Measurements from ENCODE around the gene SMPX. TPM values are rescaled to one million over a fixed set of nuclear protein-coding genes. Genes with fewer than 3 reads are reported as not detected.

The SMPX gene
- total RNA-seq, 8 experiments from 2014 or later: 1.1 TPM; not detected in 7

DNA sequence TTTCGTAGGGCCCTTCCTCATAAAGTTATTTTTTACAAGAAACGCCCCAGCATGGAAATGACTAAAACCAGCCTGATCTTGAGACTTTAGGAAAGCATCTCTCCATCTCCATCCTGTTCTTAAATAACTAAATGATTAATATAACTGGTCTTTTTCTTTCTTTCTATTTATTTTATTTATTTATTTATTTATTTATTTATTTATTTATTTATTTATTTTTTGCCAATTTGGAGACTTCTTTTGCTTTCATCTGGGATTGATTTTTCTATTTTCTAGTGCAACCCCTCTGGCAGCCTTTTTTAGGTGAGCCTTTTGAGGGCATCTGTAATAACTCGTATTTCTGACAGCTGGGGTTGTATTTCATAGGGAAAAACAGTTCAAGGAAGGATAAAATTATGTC lies 98.6 kb downstream of the SMPX start:
- H3K4me3 ChIP-seq: no peak overlapping the region
- no peak for ATAC-seq (replicated peaks in 6 of 8)
- H3K4me1 ChIP-seq (replicated peaks in 1 of 2): no peaks in the 10 kb centered on the region
- in situ Hi-C loops (cut with MboI; ENCODE audit: low pct_unique_long_range_greater_than_20kb in 2 of 9, low sequenced_read_pairs in 9 of 9, unreplicated experiment in 9 of 9): no loop called here
- WGBS, 10 experiments: 33 to 100% (median 90%) methylated on average over 1 to 3 of the region's 3 CpGs; no CpG with 5 or more reads in 3 of the 10 experiments
- no peak overlapping the region for H3K27ac ChIP-seq

DNA sequence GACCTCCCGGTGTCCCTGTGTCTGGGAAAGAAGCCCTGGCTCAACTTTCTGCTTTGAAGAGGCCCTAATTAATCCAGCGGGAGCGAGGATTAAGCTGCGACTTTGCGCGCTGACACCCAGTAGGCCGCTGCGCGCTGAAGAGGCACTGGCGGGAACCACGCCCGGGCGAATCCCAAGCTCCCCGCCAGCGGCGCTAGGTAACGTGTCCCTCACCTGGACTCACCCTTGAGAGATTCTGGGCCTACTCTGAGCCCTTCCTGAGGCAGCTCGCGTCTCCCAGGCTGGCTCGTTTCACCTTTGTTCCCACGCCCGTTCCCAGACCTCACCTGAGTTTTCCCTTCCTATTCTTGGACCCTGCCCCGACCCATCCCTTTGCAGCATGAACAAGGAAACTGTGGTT lies 99.2 kb downstream of the SMPX start:
- WGBS, 10 experiments: 60% methylated on average over 2 of the region's 23 CpGs; no CpG with 5 or more reads in 9 of the 10 experiments
- no peak overlapping the region for H3K27ac ChIP-seq
- H3K4me1 ChIP-seq (replicated peaks in 1 of 2): no peaks in the 10 kb centered on the region
- in situ Hi-C loops (cut with MboI; ENCODE audit: low pct_unique_long_range_greater_than_20kb in 2 of 9, low sequenced_read_pairs in 9 of 9, unreplicated experiment in 9 of 9): no loop called here
- ATAC-seq (replicated peaks in 6 of 8): peak in 1 of 8 experiments; percentile 30
- H3K4me3 ChIP-seq: no peak overlapping the region

DNA sequence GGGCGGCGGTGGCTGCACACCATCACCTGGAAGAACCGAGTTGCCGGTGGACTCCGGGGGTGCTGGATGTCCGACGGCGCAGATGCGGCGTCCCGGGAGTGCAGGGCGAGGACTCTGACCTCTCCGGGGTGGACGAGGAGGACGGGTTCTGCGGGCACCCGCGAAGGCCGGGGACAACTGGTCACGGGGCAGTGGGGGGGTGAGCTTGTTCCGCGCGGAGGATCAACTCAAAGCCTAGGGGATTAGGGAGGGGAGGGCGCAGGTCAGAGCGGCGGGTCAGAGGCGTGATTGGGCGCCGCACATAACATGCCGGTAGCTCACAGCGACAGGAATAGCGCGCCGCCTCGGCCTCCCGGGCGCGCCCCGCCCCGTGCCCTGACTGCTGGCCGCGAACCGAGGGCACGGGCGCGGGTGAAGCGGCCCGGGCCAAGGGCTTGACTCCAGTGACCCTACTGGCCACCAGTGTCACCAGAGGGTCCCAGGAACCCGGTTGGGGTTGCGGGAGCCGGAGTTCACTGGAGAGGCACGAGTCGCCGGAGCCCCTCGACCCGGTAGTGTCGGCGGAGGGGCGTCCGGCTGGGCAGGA lies 99.7 kb downstream of the SMPX start, which contains the start of gene KLHL34:
TSS of gene KLHL34 (minus strand) at position 179 of the 586 bp plus-strand sequence. CDS start 542 bp downstream, outside the sequence.
- no peak within 1 kb of the TSS for H3K27ac ChIP-seq
- ATAC-seq (replicated peaks in 6 of 8): peak in 1 of 8 experiments; percentile 71
- in situ Hi-C loops (cut with MboI; ENCODE audit: low pct_unique_long_range_greater_than_20kb in 2 of 9, low sequenced_read_pairs in 9 of 9, unreplicated experiment in 9 of 9): no loop called here
- 90% methylated on average over 4 of the region's 60 CpGs; no CpG with 5 or more reads in 9 of the 10 experiments for WGBS, 10 experiments
- no peak within 1 kb of the TSS for H3K4me3 ChIP-seq
- no peaks in the 10 kb centered on the region for H3K4me1 ChIP-seq (replicated peaks in 1 of 2)

DNA sequence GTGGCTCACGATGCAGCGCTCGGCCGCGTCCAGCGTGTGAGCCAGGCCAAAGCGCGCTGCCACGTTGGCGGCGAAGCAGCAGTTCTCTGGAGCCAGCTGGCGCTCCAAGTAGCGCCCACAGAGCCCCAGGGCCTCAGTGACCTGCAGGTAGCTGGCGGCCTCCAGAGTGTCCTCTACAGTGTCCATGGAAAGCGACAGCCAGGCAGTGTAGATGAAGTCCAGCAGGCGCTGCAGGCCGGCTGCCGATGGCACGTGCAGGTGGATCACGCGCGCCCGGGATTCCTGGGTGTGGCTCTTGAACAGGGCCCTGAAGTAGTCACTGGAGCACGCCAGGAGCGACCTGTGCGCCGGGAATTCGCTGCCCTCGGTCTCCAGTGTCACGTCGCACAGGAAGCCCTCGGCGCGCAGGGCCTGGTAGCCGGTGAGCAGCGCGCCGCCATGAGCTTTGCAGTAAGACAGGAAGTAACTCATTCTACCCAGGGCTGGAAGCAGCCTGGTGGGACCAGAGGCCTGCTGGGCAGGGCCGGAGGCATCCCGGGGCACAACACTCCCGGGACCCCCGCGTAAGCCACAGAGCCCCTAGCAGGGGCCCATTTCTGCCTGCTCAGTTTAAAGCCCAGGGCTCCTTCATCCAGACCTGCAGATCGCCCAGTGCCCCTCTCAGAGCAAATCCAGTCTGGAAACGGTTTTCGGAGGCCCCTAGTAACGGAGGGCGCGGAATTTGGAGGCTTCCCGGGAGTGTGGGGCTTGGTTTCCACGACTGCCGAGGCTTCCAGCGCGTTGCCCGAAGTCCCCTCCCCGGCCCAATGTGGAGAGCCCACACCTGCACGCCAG lies 100.4 kb downstream of the SMPX start:
- no CpG with 5 or more reads among the region's 57 CpGs for WGBS, 10 experiments

DNA sequence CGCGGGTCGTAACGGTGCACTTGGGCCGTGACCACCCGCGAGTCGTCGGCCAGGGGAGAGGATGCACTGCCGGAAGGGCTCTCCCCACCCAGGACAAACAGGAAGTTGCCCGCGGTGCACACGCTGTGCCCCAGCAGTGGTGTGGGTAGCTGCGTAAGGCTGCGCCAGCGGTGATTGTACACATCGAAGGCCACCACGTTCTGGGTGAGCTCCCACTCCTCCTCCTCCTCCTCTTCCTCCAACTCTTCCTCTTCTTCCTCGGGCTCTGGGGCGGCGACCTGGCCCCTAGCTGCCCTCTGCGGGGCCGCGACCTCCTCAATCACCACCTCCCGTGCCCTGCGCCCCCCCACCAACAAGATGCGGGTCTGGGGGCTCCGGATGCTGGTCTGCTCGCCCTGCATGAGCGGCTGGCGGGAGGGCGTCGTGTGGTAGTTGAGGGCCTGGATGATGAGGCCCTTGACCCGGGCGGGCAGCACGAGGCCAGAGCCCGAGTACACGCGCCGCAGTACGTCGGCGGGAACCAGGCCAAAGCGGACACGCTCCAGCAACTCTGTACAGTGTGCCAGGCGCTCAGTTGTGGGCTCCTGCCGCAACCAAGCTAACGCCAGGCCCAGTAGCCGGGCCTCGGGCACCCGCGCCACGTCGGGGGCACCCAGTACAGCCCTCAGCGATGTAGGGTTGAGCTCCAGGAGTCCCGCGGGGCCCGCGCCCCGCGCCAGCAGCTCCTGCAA lies 101.2 kb downstream of the SMPX start:
- no peak for ATAC-seq (replicated peaks in 6 of 8)
- in situ Hi-C loops (cut with MboI; ENCODE audit: low pct_unique_long_range_greater_than_20kb in 2 of 9, low sequenced_read_pairs in 9 of 9, unreplicated experiment in 9 of 9): no loop called here
- WGBS, 10 experiments: 87% methylated on average over 20 of the region's 61 CpGs; no CpG with 5 or more reads in 9 of the 10 experiments
- Histone ChIP-seq H3K4me1 (replicated peaks in 1 of 2) (no peaks in the 10 kb centered on the region), H3K27ac (no peak overlapping the region), H3K4me3 (no peak overlapping the region)

More for the DNA sequence above, 100.4 kb downstream of the SMPX start:
- H3K4me3 ChIP-seq: no peak overlapping the region
- in situ Hi-C loops (cut with MboI; ENCODE audit: low pct_unique_long_range_greater_than_20kb in 2 of 9, low sequenced_read_pairs in 9 of 9, unreplicated experiment in 9 of 9): no loop called here
- ATAC-seq (replicated peaks in 6 of 8): no peak
- H3K4me1 ChIP-seq (replicated peaks in 1 of 2): no peaks in the 10 kb centered on the region
- H3K27ac ChIP-seq: no peak overlapping the region

Other genes with a start within 250 kb of the SMPX start
- gene KLHL34, start 99.8 kb downstream of the SMPX start, total RNA-seq: under 1 TPM in 7 of 8 experiments, not detected in 1; 0.17 to 0.57 (median 0.25) TPM
- gene MBTPS2, start 81.5 kb upstream of the SMPX start, total RNA-seq: 10 to 100 TPM in 6 of 8 experiments, 1 to 10 TPM in 2; 9.6 to 20.3 (median 13.1) TPM
- 1 to 10 TPM in 5 of 8 experiments, under 1 TPM in 3; 0.73 to 6.4 (median 1.6) TPM for gene YY2, start 97.9 kb upstream of the SMPX start, total RNA-seq
- gene SMS, start 182.6 kb upstream of the SMPX start, total RNA-seq: 100 to 1,000 TPM in 2 of 8 experiments, 10 to 100 TPM in 6; 15.9 to 158 (median 72.3) TPM